Adrenal gland (tissue), 5 donors: ENCODE results near the gene GSTCD.
"Not testable (repeated sequence)": the region's sequence is repeated elsewhere in the genome, so short reads cannot be mapped to it uniquely, and the experiment has no call there.

Experiments
- POLR2A ChIP-seq, 2 donors: fragments of 450-650 bp; IDR thresholded peaks; one replicate each; pipeline ENCODE4 v1.6.1; 2017; ENCODE audit warnings: antibody characterized with exemption in 2 of 2, mild to moderate bottlenecking in 2 of 2, moderate library complexity in 1 of 2
- TF ChIP-seq, protein P1 (sequence below), 6 experiments: fragments of 450-650 bp in 4 of 6; fragments of 200-600 bp in 2 of 6; sonication (generic) in 1 of 6; IDR thresholded peaks; 1 replicate in 5 of 6; 2 replicates in 1 of 6; pipeline versions ENCODE4 v1.5.1 to v1.8.0; 2016 to 2021; ENCODE audit warnings: antibody characterized with exemption in 6 of 6, mild to moderate bottlenecking in 2 of 6, moderate library complexity in 1 of 6
- donor health status: DM: no; HTN: no; CAD: no.

DNA sequence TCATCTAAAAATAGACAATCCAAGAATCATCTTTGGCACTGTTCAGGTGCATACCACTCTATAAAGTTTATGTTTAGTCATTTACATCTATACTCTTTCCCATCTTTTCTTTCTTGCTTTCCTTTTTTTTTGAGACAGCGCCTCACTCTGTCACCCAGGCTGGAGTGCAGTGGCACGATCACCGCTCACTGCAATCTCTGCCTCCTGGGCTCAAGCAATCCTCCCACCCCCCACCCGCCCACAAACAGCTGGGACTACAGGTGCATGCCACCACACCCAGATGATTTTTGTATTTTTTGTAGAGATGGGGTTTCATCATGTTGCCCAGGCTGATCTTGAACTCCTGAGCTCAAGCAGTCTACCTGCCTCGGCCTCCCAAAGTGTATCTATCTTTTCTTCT, 13.8 kb upstream of the GSTCD start:
- TF ChIP-seq, protein P1, sequence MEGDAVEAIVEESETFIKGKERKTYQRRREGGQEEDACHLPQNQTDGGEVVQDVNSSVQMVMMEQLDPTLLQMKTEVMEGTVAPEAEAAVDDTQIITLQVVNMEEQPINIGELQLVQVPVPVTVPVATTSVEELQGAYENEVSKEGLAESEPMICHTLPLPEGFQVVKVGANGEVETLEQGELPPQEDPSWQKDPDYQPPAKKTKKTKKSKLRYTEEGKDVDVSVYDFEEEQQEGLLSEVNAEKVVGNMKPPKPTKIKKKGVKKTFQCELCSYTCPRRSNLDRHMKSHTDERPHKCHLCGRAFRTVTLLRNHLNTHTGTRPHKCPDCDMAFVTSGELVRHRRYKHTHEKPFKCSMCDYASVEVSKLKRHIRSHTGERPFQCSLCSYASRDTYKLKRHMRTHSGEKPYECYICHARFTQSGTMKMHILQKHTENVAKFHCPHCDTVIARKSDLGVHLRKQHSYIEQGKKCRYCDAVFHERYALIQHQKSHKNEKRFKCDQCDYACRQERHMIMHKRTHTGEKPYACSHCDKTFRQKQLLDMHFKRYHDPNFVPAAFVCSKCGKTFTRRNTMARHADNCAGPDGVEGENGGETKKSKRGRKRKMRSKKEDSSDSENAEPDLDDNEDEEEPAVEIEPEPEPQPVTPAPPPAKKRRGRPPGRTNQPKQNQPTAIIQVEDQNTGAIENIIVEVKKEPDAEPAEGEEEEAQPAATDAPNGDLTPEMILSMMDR (IDR thresholded peaks at IDR 0.05), result not testable (repeated sequence)
- not testable (repeated sequence) for TF ChIP-seq POLR2A (IDR thresholded peaks at IDR 0.05)
